ENCODE results near the gene PTCH2.

GRCh38 chr1:44848456-44849181, 5.6 kb upstream of the PTCH2 start:
- no peak for TF ChIP-seq TOPORS (CRISPR knock-in tag; IDR thresholded peaks at IDR 0.05)
- TF ChIP-seq DZIP1 (CRISPR knock-in tag; IDR thresholded peaks at IDR 0.05): no peak
- no peak for TF ChIP-seq MYPOP (CRISPR knock-in tag; IDR thresholded peaks at IDR 0.05)
- no peak for TF ChIP-seq RFX5 (IDR thresholded peaks at IDR 0.05; ENCODE audit: low read depth, low read length)
- no peak for TF ChIP-seq CTCF (CRISPR knock-in tag; IDR thresholded peaks at IDR 0.05)
- TF ChIP-seq SP2 (CRISPR knock-in tag; IDR thresholded peaks at IDR 0.05): no peak

Data from HepG2 (cell line).